Transverse colon (tissue), 4 donors: ENCODE results near the gene MRGPRX1. TPM values are rescaled to one million over a fixed set of nuclear protein-coding genes. Genes with fewer than 3 reads are reported as not detected.
"Not testable (repeated sequence)": the region's sequence is repeated elsewhere in the genome, so short reads cannot be mapped to it uniquely, and the experiment has no call there.

Experiments
- DNase-seq: peaks from one replicate; pipeline ENCODE4 v3.0.0-alpha.2; 2019
- H3K27ac ChIP-seq, 4 donors: fragments of 200-600 bp; sonication (generic); 2 replicates each; pipeline ENCODE4 v1.5.1; 2016 to 2018; ENCODE audit warnings: inconsistent platforms in 4 of 4
- H3K27me3 ChIP-seq: fragments of 200-600 bp; sonication (generic); 2 replicates; pipeline ENCODE4 v1.5.1; 2017; ENCODE audit warnings: inconsistent platforms
- H3K36me3 ChIP-seq, 4 donors: fragments of 200-600 bp; sonication (generic); 2 replicates each; pipeline ENCODE4 v1.5.1; 2017 to 2019; ENCODE audit warnings: inconsistent platforms in 4 of 4
- H3K4me1 ChIP-seq, 4 donors: fragments of 200-600 bp; sonication (generic); 2 replicates each; pipeline ENCODE4 v1.5.1; 2017 to 2020; ENCODE audit warnings: inconsistent platforms in 4 of 4
- H3K4me3 ChIP-seq, 4 donors: fragments of 200-600 bp; sonication (generic); 1 replicate in 1 of 4; 2 replicates in 3 of 4; pipeline versions ENCODE4 v1.5.1 to v1.6.1; 2017 to 2019; ENCODE audit warnings: inconsistent platforms in 4 of 4
- H3K9me3 ChIP-seq, 2 donors: fragments of 200-600 bp; sonication (generic); 2 replicates each; pipeline ENCODE4 v1.5.1; 2017 to 2019; ENCODE audit warnings: inconsistent platforms in 2 of 2
- CTCF ChIP-seq, 5 experiments: fragments of 200-600 bp in 3 of 5; fragments of 450-650 bp in 2 of 5; sonication (generic) in 3 of 5; IDR thresholded peaks; 1 replicate in 2 of 5; 2 replicates in 3 of 5; pipeline ENCODE4 v1.5.1; 2016 to 2017; ENCODE audit warnings: antibody characterized with exemption in 5 of 5, inconsistent platforms in 3 of 5, mild to moderate bottlenecking in 2 of 5, moderate library complexity in 1 of 5
- EP300 ChIP-seq: sonication (generic); formaldehyde crosslinking; IDR thresholded peaks from one replicate; pipeline ENCODE4 v1.6.1; 2017; ENCODE audit warnings: antibody characterized with exemption, low read depth
- POLR2A ChIP-seq: fragments of 450-650 bp; IDR thresholded peaks from one replicate; pipeline ENCODE4 v1.6.1; 2016; ENCODE audit warnings: antibody characterized with exemption, mild to moderate bottlenecking, moderate library complexity
- POLR2AphosphoS5 ChIP-seq, 3 donors: sonication (generic); formaldehyde crosslinking; IDR thresholded peaks; one replicate each; pipeline ENCODE4 v1.6.1; 2016; ENCODE audit warnings: antibody characterized with exemption in 3 of 3
- WGBS, 2 donors: methylation state at CpG; one replicate each; pipeline ENCODE4 v1.1.5; 2018; ENCODE audit warnings: low coverage in 1 of 2; 5-methylcytosine and 5-hydroxymethylcytosine counted together
- in situ Hi-C, 4 donors: fragments of 200-750 bp; cut with MboI; loops; one replicate each; pipeline versions ENCODE4 v1.15.0 to v1.15.1; 2017; ENCODE audit warnings: low sequenced_read_pairs in 3 of 4, low pct_ligation_motif_present in 1 of 4, low pct_unique_long_range_greater_than_20kb in 1 of 4
- intact Hi-C: fragments of 100-400 bp; cut with DNase I; formaldehyde crosslinking; loops from one replicate; pipeline ENCODE4 v1.15.1; 2023; ENCODE audit warnings: low total_unique reads
- total RNA-seq, 4 donors: library from RNA; depleted of rRNA; stranded (reverse); fragments of >200 nt; gene quantifications; one replicate each; pipeline ENCODE4 v1.1.0, GENCODE V29; 2016

MRGPRX1 gene
- total RNA-seq, 4 donors from 2014 or later: not detected

GRCh38 chr11:18912883-18913282 lies 26.3 kb downstream of the MRGPRX1 start:
- no peak for TF ChIP-seq POLR2AphosphoS5 (IDR thresholded peaks at IDR 0.05)
- no peak for TF ChIP-seq EP300
- no peak for TF ChIP-seq CTCF (IDR thresholded peaks at IDR 0.05)
- TF ChIP-seq POLR2A: no peak
- in situ Hi-C loops: no loop called here
- Histone ChIP-seq H3K9me3 (no peaks in the 10 kb centered on the region), H3K4me1 (no peaks in the 10 kb centered on the region), H3K27ac (no peak overlapping the region), H3K4me3 (no peak overlapping the region), H3K27me3 (no peaks in the 10 kb centered on the region), H3K36me3 (no peaks in the 10 kb centered on the region)
- intact Hi-C loops: no loop called here
- DNase-seq: no peak
- WGBS, 2 donors: 0 to 62% methylated on average over 1 to 2 of the region's 2 CpGs

GRCh38 chr11:18907391-18907790 lies 31.8 kb downstream of the MRGPRX1 start:
- Histone ChIP-seq H3K4me3 (no peak overlapping the region), H3K27ac (no peak overlapping the region), H3K4me1 (no peaks in the 10 kb centered on the region), H3K36me3 (no peaks in the 10 kb centered on the region), H3K27me3 (no peaks in the 10 kb centered on the region), H3K9me3 (no peaks in the 10 kb centered on the region)
- intact Hi-C loops: no loop called here
- 85 to 88% methylated on average over 2 to 3 of the region's 3 CpGs for WGBS, 2 donors
- DNase-seq: no peak
- TF ChIP-seq EP300 (no peak), POLR2AphosphoS5 (IDR thresholded peaks at IDR 0.05) (no peak), CTCF (IDR thresholded peaks at IDR 0.05) (no peak), POLR2A (no peak)
- in situ Hi-C loops: no loop called here

GRCh38 chr11:18900637-18901036 lies 38.6 kb downstream of the MRGPRX1 start:
- intact Hi-C loops, H3K36me3 ChIP-seq, in situ Hi-C loops, H3K4me1 ChIP-seq, H3K27me3 ChIP-seq, H3K27ac ChIP-seq, H3K9me3 ChIP-seq, DNase-seq, H3K4me3 ChIP-seq: not testable (repeated sequence)
- 17 to 19% methylated on average over 3 to 6 of the region's 6 CpGs for WGBS, 2 donors

- in situ Hi-C loops, H3K4me3 ChIP-seq, H3K27me3 ChIP-seq, H3K4me1 ChIP-seq, intact Hi-C loops, DNase-seq, H3K27ac ChIP-seq, H3K9me3 ChIP-seq, H3K36me3 ChIP-seq: not testable (repeated sequence)
- 15 to 38% methylated on average over 1 to 4 of the region's 4 CpGs for WGBS, 2 donors
Observed at GRCh38 chr11:18900151-18900611, 39.0 kb downstream of the MRGPRX1 start.

- in situ Hi-C loops, H3K36me3 ChIP-seq, H3K9me3 ChIP-seq, H3K4me3 ChIP-seq, H3K27me3 ChIP-seq, intact Hi-C loops, DNase-seq, H3K27ac ChIP-seq, H3K4me1 ChIP-seq: not testable (repeated sequence)
- 84 to 98% methylated on average over 2 of the region's 2 CpGs for WGBS, 2 donors
Observed at GRCh38 chr11:18891712-18892111, 47.5 kb downstream of the MRGPRX1 start.

DNA sequence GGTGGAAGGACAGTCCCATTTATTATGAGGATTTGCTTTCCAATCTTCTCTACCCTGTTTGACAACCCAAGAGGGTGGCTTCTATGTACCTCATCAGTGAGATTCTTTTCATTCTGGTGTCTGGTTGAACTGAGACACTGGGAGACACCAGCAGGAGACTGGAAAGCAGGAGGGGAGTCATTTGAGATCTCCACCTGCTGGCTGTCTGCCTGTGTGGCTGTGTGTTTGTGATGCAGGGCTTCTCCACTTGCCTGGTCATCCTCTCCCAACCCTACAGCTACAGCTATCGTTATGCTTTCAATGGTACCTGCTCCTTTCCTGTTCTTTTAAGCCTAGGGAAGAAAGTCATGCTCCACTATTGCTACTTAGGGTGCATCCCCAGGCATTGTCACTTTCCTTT lies 48.6 kb downstream of the MRGPRX1 start:
- Histone ChIP-seq H3K36me3 (no peaks in the 10 kb centered on the region), H3K4me1 (no peaks in the 10 kb centered on the region), H3K9me3 (no peaks in the 10 kb centered on the region), H3K27me3 (no peaks in the 10 kb centered on the region), H3K4me3 (no peak overlapping the region), H3K27ac (no peak overlapping the region)
- TF ChIP-seq POLR2A (no peak), CTCF (IDR thresholded peaks at IDR 0.05) (no peak), POLR2AphosphoS5 (IDR thresholded peaks at IDR 0.05) (no peak), EP300 (no peak)
- DNase-seq: no peak
- intact Hi-C loops (no loop called here), in situ Hi-C loops (no loop called here)
- 38 to 43% methylated on average over 1 of the region's 1 CpG for WGBS, 2 donors
